Endothelial cell of umbilical vein (primary cell): ENCODE data around the gene OPA3. TPM values are rescaled to one million over a fixed set of nuclear protein-coding genes. Genes with fewer than 3 reads are reported as not detected.
A peak's percentile ranks its signal among the peaks of the same experiment; 100 is the strongest.

Experiments
- BruUV-seq: library from RNA; stranded (reverse); fragments of 400-500 nt; replicated peaks from 2 replicates; lab custom pipeline; 2021; lab: Mats Ljungman, UMichigan
- CTCF ChIA-PET: fragments of 300-600, 350-600 bp; sonication (Branson Sonifier 250); formaldehyde crosslinking; loops from one replicate; lab custom pipeline; 2021; ENCODE audit warnings: antibody characterized with exemption, inconsistent platforms; lab: Charles Lee
- POLR2A ChIA-PET: fragments of 300-600, 350-600 bp; sonication (Branson Sonifier 250); formaldehyde crosslinking; loops from one replicate; lab custom pipeline; 2021; ENCODE audit warnings: antibody characterized with exemption, inconsistent platforms; lab: Charles Lee
- DNase-seq: peaks from one replicate; pipeline ENCODE4 v3.0.0-alpha.2; 2011; ENCODE audit warnings: low read depth, low spot score
- FAIRE-seq: peaks from 2 replicates; lab custom pipeline; 2011; peaks lifted over from hg19 to GRCh38; lab: Jason Lieb, UNC
- H2AFZ ChIP-seq: 2 replicates; pipeline ENCODE4 v1.6.0; 2012; ENCODE audit warnings: low read depth, low read length, control low read depth, inconsistent platforms
- H3K27ac ChIP-seq: 2 replicates; pipeline ENCODE4 v1.5.1; 2011; ENCODE audit warnings: low read depth, mild to moderate bottlenecking, control low read depth, low read length, moderate library complexity; ENCODE audit not compliant: insufficient read depth
- H3K27me3 ChIP-seq, 2 experiments: 2 replicates each; pipeline versions ENCODE4 v1.6.0 to v1.6.1; 2011; ENCODE audit warnings: low read length in 2 of 2, mixed read lengths in 1 of 2; ENCODE audit not compliant: control insufficient read depth in 2 of 2, insufficient read depth in 2 of 2
- H3K36me3 ChIP-seq, 2 experiments: 2 replicates in 1 of 2; 3 replicates in 1 of 2; pipeline ENCODE4 v1.5.1; 2011; ENCODE audit warnings: low read length in 2 of 2, mild to moderate bottlenecking in 1 of 2, moderate library complexity in 1 of 2; ENCODE audit not compliant: control insufficient read depth in 2 of 2, insufficient read depth in 2 of 2; ENCODE audit errors: extremely low read depth in 1 of 2
- H3K4me1 ChIP-seq: 3 replicates; pipeline ENCODE4 v1.5.1; 2011; ENCODE audit warnings: mild to moderate bottlenecking, low read length; ENCODE audit not compliant: control insufficient read depth, insufficient read depth; ENCODE audit errors: extremely low read depth
- H3K4me2 ChIP-seq: 2 replicates; pipeline ENCODE4 v1.6.1; 2011; ENCODE audit warnings: low read length, control low read depth, mixed read lengths; ENCODE audit not compliant: insufficient read depth
- H3K4me3 ChIP-seq, 3 experiments: fragments of 200-600 bp in 1 of 3; sonication (generic), shearing (Covaris generic) in 1 of 3; replicated peaks in 1 of 3; 2 replicates each; pipeline ENCODE4 v1.5.1; 2011 to 2016; ENCODE audit warnings: control low read depth in 3 of 3, low read length in 3 of 3, mild to moderate bottlenecking in 2 of 3, inconsistent platforms in 1 of 3, low read depth in 1 of 3, moderate library complexity in 1 of 3; ENCODE audit not compliant: insufficient read depth in 1 of 3
- H3K79me2 ChIP-seq: 2 replicates; pipeline ENCODE4 v1.6.0; 2012; ENCODE audit warnings: low read length, inconsistent platforms; ENCODE audit not compliant: control insufficient read depth, insufficient read depth
- H3K9ac ChIP-seq: replicated peaks from 2 replicates; pipeline ENCODE3; 2011; ENCODE audit warnings: low read length, control low read depth; ENCODE audit not compliant: insufficient read depth; ENCODE audit errors: extremely low read depth
- H3K9me1 ChIP-seq: replicated peaks from 3 replicates; pipeline ENCODE4 v1.6.0; 2011; ENCODE audit warnings: mild to moderate bottlenecking, low read length; ENCODE audit not compliant: control insufficient read depth, insufficient read depth; ENCODE audit errors: extremely low read depth
- H3K9me3 ChIP-seq: replicated peaks from 2 replicates; pipeline ENCODE4 v1.5.1; 2012; ENCODE audit warnings: low read length, inconsistent platforms; ENCODE audit not compliant: control insufficient read depth, insufficient read depth
- H4K20me1 ChIP-seq: replicated peaks from 2 replicates; pipeline ENCODE3; 2011; ENCODE audit warnings: mild to moderate bottlenecking, low read length; ENCODE audit not compliant: control insufficient read depth, insufficient read depth; ENCODE audit errors: extremely low read depth
- EZH2 ChIP-seq: IDR thresholded peaks from 2 replicates; pipeline ENCODE4 v1.6.1; 2012; ENCODE audit warnings: borderline replicate concordance, low read depth, mild to moderate bottlenecking, moderate library complexity, low read length, inconsistent platforms; ENCODE audit not compliant: severe bottlenecking
- JUN ChIP-seq: IDR thresholded peaks from 2 replicates; pipeline ENCODE4 v1.6.1; 2011; ENCODE audit warnings: borderline replicate concordance, low read depth; ENCODE audit not compliant: insufficient read length, insufficient read depth
- POLR2A ChIP-seq: IDR thresholded peaks from 2 replicates; pipeline ENCODE4 v1.6.1; 2012; ENCODE audit warnings: low read depth, mild to moderate bottlenecking, control low read depth, low read length
- dilution Hi-C: fragments of 300-500 bp; cut with MboI; formaldehyde crosslinking; loops from one replicate; pipeline ENCODE4 v1.15.0; 2019; ENCODE audit warnings: low sequenced_read_pairs; ENCODE audit not compliant: extremely low pct_ligation_motif_present
- intact Hi-C: fragments of 100-400 bp; cut with micrococcal nuclease; formaldehyde crosslinking; loops from one replicate; pipeline ENCODE4 v1.10.0; 2022
- polyA plus RNA-seq, 4 experiments: library from polyadenylated mRNA; depleted of rRNA in 3 of 4; stranded (reverse) in 3 of 4; unstranded in 1 of 4; fragments of >200 nt; gene quantifications; 2 replicates each; pipeline versions ENCODE4 v1.2.1 to v1.2.3, GENCODE V29; 2011 to 2012; ENCODE audit warnings: missing spikeins in 1 of 4
- total RNA-seq: library from RNA; stranded (reverse); gene quantifications from 2 replicates; pipeline ENCODE4 v1.2.3, GENCODE V29; 2021
- TF ChIP-seq, protein P1 (sequence below): IDR thresholded peaks from 2 replicates; pipeline ENCODE4 v1.6.1; 2011; ENCODE audit not compliant: insufficient read depth, insufficient read length
- TF ChIP-seq, protein P2 (sequence below), 2 donors: IDR thresholded peaks; 1 replicate in 1 of 2; 2 replicates in 1 of 2; pipeline ENCODE4 v1.5.1; 2011; ENCODE audit warnings: low read length in 2 of 2, mild to moderate bottlenecking in 2 of 2, moderate library complexity in 2 of 2, control low read depth in 1 of 2, inconsistent platforms in 1 of 2, low read depth in 1 of 2; ENCODE audit not compliant: insufficient read depth in 1 of 2; ENCODE audit errors: extremely low read depth in 1 of 2

The OPA3 gene
- total and polyA plus RNA-seq, 2 donors (not counting 3 experiments of a cell fraction or from before 2014, with no cell fraction given) = 15.4 to 16.0 TPM

DNA sequence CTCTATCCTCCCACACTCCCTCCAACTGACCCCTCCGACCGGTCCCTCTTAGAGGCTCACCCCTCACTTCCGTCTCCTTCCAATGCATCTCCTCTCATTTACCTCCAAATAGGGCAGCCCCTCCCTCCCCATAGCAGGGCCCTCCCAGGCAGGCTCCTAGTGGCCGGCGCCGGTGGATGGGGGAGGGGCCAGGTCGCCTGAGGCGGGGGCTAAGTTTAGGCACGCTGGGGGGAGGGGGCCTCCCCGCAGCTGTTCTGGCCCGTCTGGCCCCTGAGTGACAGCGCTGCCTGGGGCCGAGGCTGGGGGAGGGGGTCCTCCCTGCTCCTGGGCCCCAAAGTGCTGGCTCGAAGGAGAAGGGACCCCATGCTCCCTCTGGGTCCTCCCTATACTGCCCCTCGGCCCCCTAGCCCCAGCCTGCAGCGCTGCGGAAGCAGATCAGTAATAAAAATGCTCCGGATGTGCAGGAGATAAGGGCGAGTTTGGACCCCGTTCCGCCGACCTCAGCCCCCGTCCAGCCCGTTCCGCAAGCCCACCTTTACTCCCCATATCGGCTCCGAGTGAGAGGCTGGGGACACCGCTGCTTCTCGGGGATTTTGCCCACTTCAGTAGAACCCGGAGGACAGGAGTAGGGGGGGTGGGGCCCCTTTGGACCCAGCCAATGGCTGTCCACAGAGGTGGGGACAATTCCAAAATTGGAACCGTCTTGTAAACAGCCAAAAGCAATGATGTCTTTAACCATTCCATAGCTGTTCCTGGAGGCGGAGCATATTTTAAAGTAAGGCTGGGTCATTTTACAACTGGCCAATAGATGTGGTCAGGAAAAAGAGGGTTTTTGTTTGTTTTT, 91.8 kb downstream of the OPA3 start:
- ChIA-PET POLR2A (interaction anchor here (0.6 kb wide), 1 partner anchor 123 kb away, joined by 3 read pairs; no protein-coding TSS in a partner anchor), CTCF (interaction anchor here (1.0 to 2.8 kb wide), 4 partner anchors 14 to 150 kb away, joined by 4 to 16 read pairs (median 7); no protein-coding TSS in a partner anchor)
- Histone ChIP-seq H3K9ac (peak overlapping the region; percentile 60), H3K9me3 (no peaks in the 10 kb centered on the region), H3K4me3 (peak overlapping the region; percentile 41 to 85 (median 82)), H3K79me2 (no peaks in the 10 kb centered on the region), H3K4me2 (peak overlapping the region; percentile 95), H3K36me3 (no peaks in the 10 kb centered on the region), H3K4me1 (peaks cover 14% of the 10 kb centered on the region), H2AFZ (peak overlapping the region; percentile 94), H3K9me1 (no peaks in the 10 kb centered on the region), H3K27ac (no peak overlapping the region), H3K27me3 (peaks cover 8 to 11% of the 10 kb centered on the region in 2 experiments), H4K20me1 (no peaks in the 10 kb centered on the region)
- peak; percentile 60 for DNase-seq
- no peak for TF ChIP-seq POLR2A
- no peak for TF ChIP-seq JUN
- no peak for TF ChIP-seq EZH2
- dilution Hi-C loops = no loop called here
- intact Hi-C loops = loop anchor here (1.0 to 2.0 kb wide), 2 partner anchors 14 to 150 kb away; partner anchors contain the start of gene VASP
- FAIRE-seq = peak; percentile 88
- BruUV-seq = no TSS peak

DNA sequence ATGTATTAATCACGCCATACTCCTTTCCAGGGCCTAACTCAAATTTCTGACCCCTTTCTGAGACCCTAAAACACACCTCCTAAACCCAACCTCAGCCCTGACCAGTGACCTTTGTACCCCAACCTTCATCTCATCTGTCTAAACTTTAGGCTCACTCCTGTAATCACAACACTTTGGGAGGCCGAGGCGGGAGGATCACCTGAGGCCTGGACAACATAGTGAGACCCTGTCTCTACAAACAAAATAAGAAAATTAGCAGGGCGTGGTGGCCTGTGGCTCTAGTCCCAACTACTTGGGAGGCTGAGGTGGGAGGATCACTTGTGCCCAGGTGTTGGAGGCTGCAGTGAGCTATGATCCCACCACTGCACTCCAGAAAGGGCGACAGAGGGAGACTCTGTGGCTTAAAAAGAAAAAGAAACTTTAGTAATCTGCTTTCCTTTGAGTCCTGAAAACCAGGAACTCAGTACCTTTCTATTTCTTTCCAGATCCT, 92.4 kb downstream of the OPA3 start:
- no peak for FAIRE-seq
- ChIA-PET POLR2A (interaction anchor here (0.6 kb wide), 1 partner anchor 58 kb away, joined by 3 read pairs; no protein-coding TSS in a partner anchor), CTCF (interaction anchor here (1.6 to 2.8 kb wide), 2 partner anchors 53 to 150 kb away, joined by 6 to 16 read pairs; no protein-coding TSS in a partner anchor)

More for the DNA sequence above, 92.4 kb downstream of the OPA3 start:
- DNase-seq = no peak
- no peak overlapping the region for H3K4me2 ChIP-seq
- no peaks in the 10 kb centered on the region for H3K36me3 ChIP-seq
- BruUV-seq = no TSS peak
- no peaks in the 10 kb centered on the region for H4K20me1 ChIP-seq
- H3K27ac ChIP-seq = no peak overlapping the region
- no peak overlapping the region for H3K4me3 ChIP-seq
- TF ChIP-seq, protein P1, sequence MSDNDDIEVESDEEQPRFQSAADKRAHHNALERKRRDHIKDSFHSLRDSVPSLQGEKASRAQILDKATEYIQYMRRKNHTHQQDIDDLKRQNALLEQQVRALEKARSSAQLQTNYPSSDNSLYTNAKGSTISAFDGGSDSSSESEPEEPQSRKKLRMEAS = no peak
- TF ChIP-seq JUN (no peak), POLR2A (no peak)
- TF ChIP-seq, protein P2, sequence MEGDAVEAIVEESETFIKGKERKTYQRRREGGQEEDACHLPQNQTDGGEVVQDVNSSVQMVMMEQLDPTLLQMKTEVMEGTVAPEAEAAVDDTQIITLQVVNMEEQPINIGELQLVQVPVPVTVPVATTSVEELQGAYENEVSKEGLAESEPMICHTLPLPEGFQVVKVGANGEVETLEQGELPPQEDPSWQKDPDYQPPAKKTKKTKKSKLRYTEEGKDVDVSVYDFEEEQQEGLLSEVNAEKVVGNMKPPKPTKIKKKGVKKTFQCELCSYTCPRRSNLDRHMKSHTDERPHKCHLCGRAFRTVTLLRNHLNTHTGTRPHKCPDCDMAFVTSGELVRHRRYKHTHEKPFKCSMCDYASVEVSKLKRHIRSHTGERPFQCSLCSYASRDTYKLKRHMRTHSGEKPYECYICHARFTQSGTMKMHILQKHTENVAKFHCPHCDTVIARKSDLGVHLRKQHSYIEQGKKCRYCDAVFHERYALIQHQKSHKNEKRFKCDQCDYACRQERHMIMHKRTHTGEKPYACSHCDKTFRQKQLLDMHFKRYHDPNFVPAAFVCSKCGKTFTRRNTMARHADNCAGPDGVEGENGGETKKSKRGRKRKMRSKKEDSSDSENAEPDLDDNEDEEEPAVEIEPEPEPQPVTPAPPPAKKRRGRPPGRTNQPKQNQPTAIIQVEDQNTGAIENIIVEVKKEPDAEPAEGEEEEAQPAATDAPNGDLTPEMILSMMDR (IDR thresholded peaks at IDR 0.05; ENCODE audit: extremely low read depth in 1 of 2, insufficient read depth in 1 of 2, low read depth in 1 of 2, low read length in 2 of 2) = no peak
- H2AFZ ChIP-seq = no peak overlapping the region
- intact Hi-C loops (loop anchor here (2.0 kb wide), 1 partner anchor 15 kb away; the partner anchor contains the start of gene VASP), dilution Hi-C loops (no loop called here)
- H3K4me1 ChIP-seq = peaks cover 14% of the 10 kb centered on the region
- peaks cover 8 to 10% of the 10 kb centered on the region in 2 experiments for H3K27me3 ChIP-seq
- H3K79me2 ChIP-seq = no peaks in the 10 kb centered on the region
- no peaks in the 10 kb centered on the region for H3K9me1 ChIP-seq
- H3K9ac ChIP-seq = no peak overlapping the region
- H3K9me3 ChIP-seq = no peaks in the 10 kb centered on the region
